Measurements from ENCODE around the gene GNA12. TPM values are rescaled to one million over a fixed set of nuclear protein-coding genes. Genes with fewer than 3 reads are reported as not detected.

GNA12 gene
- total and polyA plus RNA-seq, 9 of the 15 experiments (the other 6 are each of a cell fraction or from before 2014, with no cell fraction given): 0.65 to 32.7 (median 9.6) TPM

DNA sequence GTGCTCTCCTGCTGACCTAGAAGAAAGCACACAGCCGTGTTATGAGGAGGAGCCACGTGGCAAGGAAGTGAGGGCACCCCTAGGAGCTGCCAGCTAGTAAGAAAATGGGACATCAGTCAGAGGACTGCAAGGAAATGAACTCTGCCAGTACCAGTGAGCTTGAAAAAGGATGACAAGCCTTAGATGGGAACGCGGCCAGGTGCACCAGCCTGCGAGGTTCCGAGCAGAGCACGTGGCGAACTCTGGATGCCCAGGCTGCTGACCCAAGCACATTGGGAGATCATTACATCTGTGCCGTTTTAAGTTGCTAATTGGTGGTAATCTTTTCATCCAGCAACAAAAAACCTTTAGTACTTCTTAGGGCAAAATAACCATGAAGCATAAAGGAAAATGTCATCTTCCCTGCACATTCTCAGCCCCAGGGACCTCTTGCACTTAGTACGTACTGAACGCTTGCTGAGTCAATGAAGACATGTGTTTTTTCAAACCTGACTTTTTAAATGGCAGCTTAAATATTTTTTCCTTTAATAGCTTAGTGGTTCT is 86.7 kb downstream of the GNA12 start (continued):
- TF ChIP-seq, protein P1, sequence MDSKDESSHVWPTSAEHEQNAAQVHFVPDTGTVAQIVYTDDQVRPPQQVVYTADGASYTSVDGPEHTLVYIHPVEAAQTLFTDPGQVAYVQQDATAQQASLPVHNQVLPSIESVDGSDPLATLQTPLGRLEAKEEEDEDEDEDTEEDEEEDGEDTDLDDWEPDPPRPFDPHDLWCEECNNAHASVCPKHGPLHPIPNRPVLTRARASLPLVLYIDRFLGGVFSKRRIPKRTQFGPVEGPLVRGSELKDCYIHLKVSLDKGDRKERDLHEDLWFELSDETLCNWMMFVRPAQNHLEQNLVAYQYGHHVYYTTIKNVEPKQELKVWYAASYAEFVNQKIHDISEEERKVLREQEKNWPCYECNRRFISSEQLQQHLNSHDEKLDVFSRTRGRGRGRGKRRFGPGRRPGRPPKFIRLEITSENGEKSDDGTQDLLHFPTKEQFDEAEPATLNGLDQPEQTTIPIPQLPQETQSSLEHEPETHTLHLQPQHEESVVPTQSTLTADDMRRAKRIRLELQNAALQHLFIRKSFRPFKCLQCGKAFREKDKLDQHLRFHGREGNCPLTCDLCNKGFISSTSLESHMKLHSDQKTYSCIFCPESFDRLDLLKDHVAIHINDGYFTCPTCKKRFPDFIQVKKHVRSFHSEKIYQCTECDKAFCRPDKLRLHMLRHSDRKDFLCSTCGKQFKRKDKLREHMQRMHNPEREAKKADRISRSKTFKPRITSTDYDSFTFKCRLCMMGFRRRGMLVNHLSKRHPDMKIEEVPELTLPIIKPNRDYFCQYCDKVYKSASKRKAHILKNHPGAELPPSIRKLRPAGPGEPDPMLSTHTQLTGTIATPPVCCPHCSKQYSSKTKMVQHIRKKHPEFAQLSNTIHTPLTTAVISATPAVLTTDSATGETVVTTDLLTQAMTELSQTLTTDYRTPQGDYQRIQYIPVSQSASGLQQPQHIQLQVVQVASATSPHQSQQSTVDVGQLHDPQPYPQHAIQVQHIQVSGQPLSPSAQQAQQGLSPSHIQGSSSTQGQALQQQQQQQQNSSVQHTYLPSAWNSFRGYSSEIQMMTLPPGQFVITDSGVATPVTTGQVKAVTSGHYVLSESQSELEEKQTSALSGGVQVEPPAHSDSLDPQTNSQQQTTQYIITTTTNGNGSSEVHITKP (IDR thresholded peaks at IDR 0.05; ENCODE audit: partially characterized antibody): peak; percentile 90
- TF ChIP-seq E2F3 (CRISPR knock-in tag; IDR thresholded peaks at IDR 0.05) (peak; percentile 28; the same call in 1 of the 2 replicates), ZNF644 (tag; IDR thresholded peaks at IDR 0.05; ENCODE audit: low read depth) (0 out of 2 replicates have a peak, but pooled peaks have one; percentile 4)

DNA sequence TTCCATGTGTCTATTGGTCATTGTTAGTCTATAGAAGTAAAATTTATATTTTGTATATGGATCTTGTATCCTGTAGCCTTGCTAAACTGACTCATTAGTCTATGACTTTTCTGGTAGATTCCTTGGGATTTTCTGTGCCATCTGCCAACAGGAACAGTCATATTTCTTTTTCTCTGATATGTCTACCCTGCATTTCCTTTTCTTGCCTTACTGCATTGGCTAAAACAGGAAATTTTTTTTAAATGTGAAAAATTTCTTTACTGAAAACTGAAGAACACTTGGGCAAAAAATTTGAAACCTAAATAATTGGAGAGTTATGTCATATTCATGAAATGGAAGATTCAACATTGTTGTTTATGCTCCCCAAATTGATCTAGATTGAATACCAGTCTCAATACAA is 88.6 kb downstream of the GNA12 start:
- H3K27me3 ChIP-seq (ENCODE audit: control insufficient read depth in 2 of 2, insufficient read depth in 2 of 2, low read length in 2 of 2): no peaks in the 10 kb centered on the region
- H3K4me1 ChIP-seq (replicated peaks in 1 of 2; ENCODE audit: control insufficient read depth in 2 of 2, insufficient read depth in 2 of 2, low read length in 2 of 2): peaks cover 28 to 37% of the 10 kb centered on the region in 2 experiments
- H3K9ac ChIP-seq (ENCODE audit: insufficient read depth in 1 of 2, low read depth in 2 of 2, low read length in 2 of 2): no peak overlapping the region
- DNase-seq (ENCODE audit: extremely low read depth in 1 of 4, low spot score in 3 of 4): no peak
- no peaks in the 10 kb centered on the region for H3K9me3 ChIP-seq (replicated peaks; ENCODE audit: control insufficient read depth, insufficient read depth, low read depth, low read length)
- peaks cover 19% of the 10 kb centered on the region; the same call in 2 of the 3 replicates for H3K79me2 ChIP-seq (ENCODE audit: control insufficient read depth, insufficient read depth, low read length)
- in situ Hi-C loops (cut with MboI) (no loop called here), intact Hi-C loops (cut with micrococcal nuclease) (loop anchor here (5.0 to 10.0 kb wide), 2 partner anchors 38 to 89 kb away; partner anchors contain the start of gene GNA12)
- ATAC-seq: no peak
- no peaks in the 10 kb centered on the region for H3K9me1 ChIP-seq (ENCODE audit: control insufficient read depth, insufficient read depth, low read length)
- H3K27ac ChIP-seq (ENCODE audit: extremely low read depth, low read depth, low read length): no peak overlapping the region
- no TSS peak for BruUV-seq (replicated peaks)
- ChIA-PET CTCF (ENCODE audit: low intra/inter-chr PET ratio) (no interaction called here), POLR2A (interaction anchor here (1.4 kb wide), 1 partner anchor 22 kb away, joined by 3 read pairs; no protein-coding TSS in a partner anchor)
- no peak overlapping the region for H3K4me3 ChIP-seq
- H3K4me2 ChIP-seq (ENCODE audit: insufficient read depth, low read length): no peak overlapping the region
- 0 out of 2 replicates have a peak, but pooled peaks cover 3% of the 10 kb centered on the region for H4K20me1 ChIP-seq (replicated peaks; ENCODE audit: control insufficient read depth, insufficient read depth, low read length)
- no peak for TF ChIP-seq ZNF354B (CRISPR knock-in tag; IDR thresholded peaks at IDR 0.05)
- TF ChIP-seq U2AF1 (optimal IDR thresholded peaks at IDR 0.05; ENCODE audit: low read depth, low read length): no peak
- TF ChIP-seq HNRNPH1 (optimal IDR thresholded peaks at IDR 0.05; ENCODE audit: low read depth, low read length): no peak
- TF ChIP-seq ETV1 (tag; conservative IDR thresholded peaks at IDR 0.05; ENCODE audit: low read depth): no peak
- no peak for TF ChIP-seq MAFK (IDR thresholded peaks at IDR 0.05; ENCODE audit: low read length)
- TF ChIP-seq ZZZ3 (IDR thresholded peaks at IDR 0.05): no peak
- TF ChIP-seq SIX5 (IDR thresholded peaks at IDR 0.05; ENCODE audit: borderline replicate concordance in 1 of 2, insufficient read depth in 1 of 2, low read depth in 1 of 2, low read length in 2 of 2): no peak
- no peak for TF ChIP-seq PTRF (tag; IDR thresholded peaks at IDR 0.05)
- no peak for TF ChIP-seq ZNF253 (CRISPR knock-in tag; conservative IDR thresholded peaks at IDR 0.05)
- no peak for TF ChIP-seq ZNF239 (CRISPR knock-in tag; IDR thresholded peaks at IDR 0.05)
- no peak for TF ChIP-seq HMG20A (CRISPR knock-in tag; conservative IDR thresholded peaks at IDR 0.05)
- no peak for TF ChIP-seq NFE2L1 (tag; IDR thresholded peaks at IDR 0.05; ENCODE audit: borderline replicate concordance, low read depth)
- no peak overlapping the region for H2AFZ ChIP-seq (ENCODE audit: low read depth, low read length)
- peaks cover 6% of the 10 kb centered on the region; the same call in 1 of the 3 replicates for H3K36me3 ChIP-seq (ENCODE audit: control insufficient read depth, insufficient read depth, low read length)
- FAIRE-seq: no peak

All from K562 (cell line).